Progenitor cell of endocrine pancreas (in vitro differentiated cells): Measurements from ENCODE around the gene HHIP. TPM values are rescaled to one million over a fixed set of nuclear protein-coding genes. Genes with fewer than 3 reads are reported as not detected.

Source experiments
- DNase-seq: peaks from one replicate; pipeline ENCODE4 v3.0.0; 2021; ENCODE audit warnings: low spot score; ENCODE audit not compliant: unreplicated experiment
- H3K27ac Mint-ChIP-seq: 2 replicates; pipeline ENCODE4 v1.8.0; 2021; ENCODE audit warnings: mild to moderate bottlenecking, moderate library complexity, mixed read lengths
- H3K27me3 Mint-ChIP-seq: 2 replicates; pipeline ENCODE4 v1.8.0; 2021; ENCODE audit warnings: mixed read lengths
- H3K36me3 Mint-ChIP-seq: 2 replicates; pipeline ENCODE4 v1.8.0; 2022; ENCODE audit warnings: mixed read lengths; ENCODE audit not compliant: insufficient read depth
- H3K4me1 Mint-ChIP-seq: 2 replicates; pipeline ENCODE4 v1.8.0; 2021; ENCODE audit warnings: low read depth, mixed read lengths
- H3K4me3 Mint-ChIP-seq: 2 replicates; pipeline ENCODE4 v1.8.0; 2021; ENCODE audit warnings: low read depth, mild to moderate bottlenecking, moderate library complexity, mixed read lengths
- H3K9me3 Mint-ChIP-seq: 2 replicates; pipeline ENCODE4 v1.8.0; 2021; ENCODE audit warnings: low read depth, mixed read lengths
- long read RNA-seq: library from polyadenylated mRNA; unstranded; transcript quantifications from one replicate; pipeline ENCODE4 v2.0.0, GENCODE V29; 2020
- total RNA-seq: library from RNA; stranded (reverse); gene quantifications from 2 replicates; pipeline ENCODE4 v1.2.1, GENCODE V29; 2021
- TF ChIP-seq, protein P1 (sequence below): fragments of 200-600 bp; sonication (generic); IDR thresholded peaks from one replicate; pipeline ENCODE4 v1.5.0; 2021; ENCODE audit warnings: antibody characterized with exemption, mild to moderate bottlenecking; ENCODE audit not compliant: unreplicated experiment

Gene HHIP, protein sequence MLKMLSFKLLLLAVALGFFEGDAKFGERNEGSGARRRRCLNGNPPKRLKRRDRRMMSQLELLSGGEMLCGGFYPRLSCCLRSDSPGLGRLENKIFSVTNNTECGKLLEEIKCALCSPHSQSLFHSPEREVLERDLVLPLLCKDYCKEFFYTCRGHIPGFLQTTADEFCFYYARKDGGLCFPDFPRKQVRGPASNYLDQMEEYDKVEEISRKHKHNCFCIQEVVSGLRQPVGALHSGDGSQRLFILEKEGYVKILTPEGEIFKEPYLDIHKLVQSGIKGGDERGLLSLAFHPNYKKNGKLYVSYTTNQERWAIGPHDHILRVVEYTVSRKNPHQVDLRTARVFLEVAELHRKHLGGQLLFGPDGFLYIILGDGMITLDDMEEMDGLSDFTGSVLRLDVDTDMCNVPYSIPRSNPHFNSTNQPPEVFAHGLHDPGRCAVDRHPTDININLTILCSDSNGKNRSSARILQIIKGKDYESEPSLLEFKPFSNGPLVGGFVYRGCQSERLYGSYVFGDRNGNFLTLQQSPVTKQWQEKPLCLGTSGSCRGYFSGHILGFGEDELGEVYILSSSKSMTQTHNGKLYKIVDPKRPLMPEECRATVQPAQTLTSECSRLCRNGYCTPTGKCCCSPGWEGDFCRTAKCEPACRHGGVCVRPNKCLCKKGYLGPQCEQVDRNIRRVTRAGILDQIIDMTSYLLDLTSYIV
- 0.22 and 0.44 TPM in 2 replicates for total RNA-seq
- long read RNA-seq, partial matches to known transcripts, result 0 of 1 reads
- long read RNA-seq, other reads (novel, unspliced or antisense), result 1 of 1 reads

DNA sequence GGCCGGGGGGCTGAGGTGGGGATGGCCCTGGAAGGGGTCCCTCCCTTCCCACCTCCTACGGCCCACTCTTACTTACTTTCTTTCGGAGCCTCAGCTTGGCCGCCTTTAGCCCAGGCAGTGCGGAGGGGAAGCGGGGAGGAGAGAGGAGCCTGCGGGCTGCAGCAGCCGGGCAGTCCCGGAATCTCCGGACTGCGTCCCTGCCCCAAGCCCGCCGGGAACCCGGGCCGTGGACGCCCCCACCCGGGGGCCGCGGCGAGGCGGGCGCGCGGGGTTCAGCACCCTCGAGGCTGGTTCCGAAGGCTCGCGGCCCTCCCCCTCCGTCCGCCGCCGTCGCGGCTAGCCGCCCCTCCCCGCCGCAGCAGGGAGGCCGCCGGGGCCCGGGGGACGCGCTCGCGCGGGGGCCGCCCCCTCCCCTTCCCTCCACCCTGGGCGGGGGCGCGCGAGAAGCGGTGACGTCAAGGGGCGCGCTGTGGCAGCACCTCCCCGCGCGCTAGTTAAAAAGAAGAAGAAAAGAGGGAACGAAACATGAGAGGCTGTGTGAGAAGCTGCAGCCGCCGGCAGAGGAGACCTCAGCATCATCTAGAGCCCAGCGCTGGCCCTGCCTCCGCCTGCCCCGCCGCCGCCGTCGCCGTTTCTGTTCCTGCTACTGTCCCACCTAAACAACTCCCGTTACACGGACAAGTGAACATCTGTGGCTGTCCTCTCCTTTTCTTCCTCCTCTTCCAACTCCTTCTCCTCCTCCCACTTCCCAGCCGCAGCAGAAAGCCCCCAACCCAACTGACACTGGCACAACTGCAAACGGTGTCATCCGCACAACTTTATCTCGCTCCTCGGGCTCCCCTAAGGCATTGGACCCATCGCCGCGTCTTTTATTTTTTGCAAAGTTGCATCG is at the start of gene HHIP:
HHIP (plus strand) TSS at position 526 of the 892 bp plus-strand sequence. CDS start 520 bp downstream, outside the sequence.
- H3K4me3 Mint-ChIP-seq, result peak within 1 kb of the TSS; percentile 76
- peak; percentile 45 for DNase-seq
- H3K9me3 Mint-ChIP-seq, result no peaks in the 10 kb centered on the region
- H3K36me3 Mint-ChIP-seq, result no peaks in the 10 kb centered on the region
- H3K4me1 Mint-ChIP-seq, result peaks cover 30% of the 10 kb centered on the region
- peaks cover 46% of the 10 kb centered on the region for H3K27me3 Mint-ChIP-seq
- peak within 1 kb of the TSS; percentile 71 for H3K27ac Mint-ChIP-seq
- TF ChIP-seq, protein P1, sequence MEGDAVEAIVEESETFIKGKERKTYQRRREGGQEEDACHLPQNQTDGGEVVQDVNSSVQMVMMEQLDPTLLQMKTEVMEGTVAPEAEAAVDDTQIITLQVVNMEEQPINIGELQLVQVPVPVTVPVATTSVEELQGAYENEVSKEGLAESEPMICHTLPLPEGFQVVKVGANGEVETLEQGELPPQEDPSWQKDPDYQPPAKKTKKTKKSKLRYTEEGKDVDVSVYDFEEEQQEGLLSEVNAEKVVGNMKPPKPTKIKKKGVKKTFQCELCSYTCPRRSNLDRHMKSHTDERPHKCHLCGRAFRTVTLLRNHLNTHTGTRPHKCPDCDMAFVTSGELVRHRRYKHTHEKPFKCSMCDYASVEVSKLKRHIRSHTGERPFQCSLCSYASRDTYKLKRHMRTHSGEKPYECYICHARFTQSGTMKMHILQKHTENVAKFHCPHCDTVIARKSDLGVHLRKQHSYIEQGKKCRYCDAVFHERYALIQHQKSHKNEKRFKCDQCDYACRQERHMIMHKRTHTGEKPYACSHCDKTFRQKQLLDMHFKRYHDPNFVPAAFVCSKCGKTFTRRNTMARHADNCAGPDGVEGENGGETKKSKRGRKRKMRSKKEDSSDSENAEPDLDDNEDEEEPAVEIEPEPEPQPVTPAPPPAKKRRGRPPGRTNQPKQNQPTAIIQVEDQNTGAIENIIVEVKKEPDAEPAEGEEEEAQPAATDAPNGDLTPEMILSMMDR, result no peak

DNA sequence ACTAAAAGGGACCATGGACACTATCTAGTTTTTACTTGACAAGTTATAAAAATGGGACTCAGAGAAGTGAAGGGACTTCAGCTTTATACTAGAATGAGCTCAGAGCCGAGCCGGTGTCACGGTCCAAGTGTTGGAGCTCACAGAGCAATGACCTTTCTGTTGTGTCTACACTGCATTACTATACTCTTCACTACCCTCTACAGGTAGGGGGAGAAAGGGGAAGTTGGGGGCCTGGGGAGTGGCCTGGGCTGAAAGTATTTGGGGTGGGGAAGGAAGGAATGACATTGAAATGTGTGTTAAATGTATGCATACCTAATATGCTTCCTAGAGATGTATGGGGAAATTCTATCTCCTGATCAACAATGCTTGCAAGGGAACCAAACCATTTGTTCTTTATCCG is 48.8 kb upstream of the HHIP start:
- H3K27me3 Mint-ChIP-seq, result no peaks in the 10 kb centered on the region
- no peak for DNase-seq
- H3K4me1 Mint-ChIP-seq, result no peaks in the 10 kb centered on the region
- H3K9me3 Mint-ChIP-seq, result peaks cover 2% of the 10 kb centered on the region
- TF ChIP-seq, protein P1, result no peak
- no peak overlapping the region for H3K4me3 Mint-ChIP-seq
- no peaks in the 10 kb centered on the region for H3K36me3 Mint-ChIP-seq
- no peak overlapping the region for H3K27ac Mint-ChIP-seq

DNA sequence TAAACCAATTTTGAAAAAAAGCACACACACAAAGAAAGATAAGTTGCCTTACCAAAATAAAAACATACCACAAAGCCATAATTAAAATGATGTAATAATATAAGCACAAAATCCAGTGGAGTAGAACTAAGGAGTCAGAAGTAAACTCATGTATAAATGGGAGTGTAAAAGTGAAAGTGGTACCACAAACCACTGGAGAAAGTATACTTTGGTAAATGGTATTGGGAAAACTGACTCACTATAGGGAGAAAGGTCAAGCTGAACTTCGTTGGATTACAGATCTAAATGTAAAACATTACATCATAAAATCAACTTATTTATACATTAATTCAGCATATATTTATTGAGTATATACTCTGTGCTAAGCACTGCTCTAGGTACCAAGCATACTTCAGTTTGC is 46.3 kb upstream of the HHIP start:
- DNase-seq, result no peak
- H3K4me1 Mint-ChIP-seq, result no peaks in the 10 kb centered on the region
- TF ChIP-seq, protein P1, result no peak
- H3K9me3 Mint-ChIP-seq, result no peaks in the 10 kb centered on the region
- H3K27ac Mint-ChIP-seq, result no peak overlapping the region
- H3K36me3 Mint-ChIP-seq, result no peaks in the 10 kb centered on the region
- no peak overlapping the region for H3K4me3 Mint-ChIP-seq
- no peaks in the 10 kb centered on the region for H3K27me3 Mint-ChIP-seq

DNA sequence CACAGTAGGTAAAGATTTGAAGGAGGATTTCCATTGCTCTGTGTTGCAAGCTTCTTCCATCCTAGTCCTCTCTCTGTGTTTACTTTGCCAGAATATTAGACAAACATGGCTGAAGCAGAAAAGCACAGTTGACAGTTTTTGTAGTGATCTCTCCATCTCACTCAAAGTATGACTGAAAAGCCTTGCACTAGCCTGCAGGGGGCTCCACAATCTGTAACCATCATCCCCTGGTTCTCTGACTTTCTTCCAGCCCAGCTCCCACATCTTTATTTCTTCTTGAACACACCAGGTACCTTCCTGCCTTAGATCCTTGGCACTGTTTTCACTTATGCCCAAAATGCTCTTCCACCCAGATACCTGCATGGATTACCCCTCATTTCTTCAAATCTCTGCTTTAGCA is 34.1 kb upstream of the HHIP start:
- TF ChIP-seq, protein P1, result peak; percentile 58
- DNase-seq, result no peak
- H3K4me1 Mint-ChIP-seq, result no peaks in the 10 kb centered on the region
- no peaks in the 10 kb centered on the region for H3K27me3 Mint-ChIP-seq
- no peaks in the 10 kb centered on the region for H3K36me3 Mint-ChIP-seq
- H3K9me3 Mint-ChIP-seq, result peaks cover 2% of the 10 kb centered on the region
- no peak overlapping the region for H3K4me3 Mint-ChIP-seq
- no peak overlapping the region for H3K27ac Mint-ChIP-seq
